CD4-positive, CD25-positive, alpha-beta regulatory T cell (primary cell): ENCODE data around the gene NQO1. TPM values are rescaled to one million over a fixed set of nuclear protein-coding genes. Genes with fewer than 3 reads are reported as not detected.
"Not testable (repeated sequence)": the region's sequence is repeated elsewhere in the genome, so short reads cannot be mapped to it uniquely, and the experiment has no call there.

Experiments used
- ATAC-seq, 2 donors: fragments of 150-1000 bp; cut with Tn5 transposase; one replicate each; pipeline ENCODE4 v1.10.0; 2021; ENCODE audit warnings: low read depth in 2 of 2, moderate number of reproducible peaks in 2 of 2, moderate library complexity in 1 of 2
- DNase-seq, 3 donors: peaks; one replicate each; pipeline versions ENCODE4 v3.0.0 to v3.0.0-alpha.2; 2012 to 2022; ENCODE audit warnings: mixed read lengths in 1 of 3
- H3K27ac ChIP-seq: one replicate; pipeline ENCODE4 v1.7.0; 2013; ENCODE audit warnings: mild to moderate bottlenecking, low read length; ENCODE audit not compliant: insufficient read depth, poor library complexity, severe bottlenecking
- H3K27me3 ChIP-seq: one replicate; pipeline ENCODE4 v1.7.0; 2013; ENCODE audit warnings: low read length; ENCODE audit not compliant: control insufficient read depth, insufficient read depth
- H3K36me3 ChIP-seq: one replicate; pipeline ENCODE4 v1.7.0; 2013; ENCODE audit warnings: mild to moderate bottlenecking, low read length, moderate library complexity; ENCODE audit not compliant: control insufficient read depth, insufficient read depth
- H3K4me1 ChIP-seq: 2 replicates; pipeline ENCODE4 v1.7.0; 2013; ENCODE audit warnings: mild to moderate bottlenecking, low read length; ENCODE audit not compliant: insufficient read depth, control insufficient read depth, poor library complexity, severe bottlenecking
- H3K4me3 ChIP-seq: one replicate; pipeline ENCODE4 v1.7.0; 2013; ENCODE audit warnings: low read depth, mild to moderate bottlenecking, low read length, moderate library complexity
- H3K9me3 ChIP-seq, 2 experiments: 1 replicate in 1 of 2; 2 replicates in 1 of 2; pipeline ENCODE4 v1.7.0; 2013; ENCODE audit warnings: low read length in 2 of 2, mild to moderate bottlenecking in 1 of 2, moderate library complexity in 1 of 2; ENCODE audit not compliant: control insufficient read depth in 2 of 2
- H3K27ac Mint-ChIP-seq, 3 donors: one replicate each; pipeline ENCODE4 v1.8.0; 2020 to 2022; ENCODE audit warnings: mild to moderate bottlenecking in 3 of 3, mixed read lengths in 3 of 3, moderate library complexity in 2 of 3
- H3K27me3 Mint-ChIP-seq: one replicate; pipeline ENCODE4 v1.8.0; 2022; ENCODE audit warnings: mild to moderate bottlenecking, mixed read lengths
- H3K36me3 Mint-ChIP-seq: one replicate; pipeline ENCODE4 v1.8.0; 2020; ENCODE audit warnings: mixed read lengths
- H3K4me1 Mint-ChIP-seq, 4 donors: one replicate each; pipeline ENCODE4 v1.8.0; 2020 to 2022; ENCODE audit warnings: mixed read lengths in 4 of 4, mild to moderate bottlenecking in 1 of 4
- H3K4me3 Mint-ChIP-seq, 4 donors: one replicate each; pipeline ENCODE4 v1.8.0; 2020 to 2022; ENCODE audit warnings: mild to moderate bottlenecking in 4 of 4, mixed read lengths in 4 of 4, moderate library complexity in 3 of 4
- H3K9me3 Mint-ChIP-seq, 7 donors: one replicate each; pipeline ENCODE4 v1.8.0; 2020 to 2022; ENCODE audit warnings: mixed read lengths in 7 of 7, mild to moderate bottlenecking in 3 of 7, moderate library complexity in 2 of 7
- polyA plus RNA-seq, 4 donors: library from polyadenylated mRNA; unstranded; fragments of 300-500 nt; fragmentation: Illumina TruSeq; gene quantifications; one replicate each; pipeline ENCODE4 v1.2.3, GENCODE V29; 2021
- total RNA-seq: library from RNA; stranded (reverse); gene quantifications from one replicate; pipeline ENCODE4 v1.2.3, GENCODE V29; 2022

The NQO1 gene
- total and polyA plus RNA-seq, 5 donors from 2014 or later: 3.9 to 15.1 (median 5.1) TPM

GRCh38 chr16:69763599-69763942, 37.2 kb upstream of the NQO1 start:
- peak overlapping the region; percentile 92 for H3K27ac ChIP-seq
- peak overlapping the region; percentile 66 to 97 (median 96) for H3K27ac Mint-ChIP-seq
- peak overlapping the region; percentile 86 to 94 (median 91) for H3K4me3 Mint-ChIP-seq
- H3K4me1 ChIP-seq: peaks cover 23% of the 10 kb centered on the region
- H3K36me3 ChIP-seq: no peaks in the 10 kb centered on the region
- peaks cover 12% of the 10 kb centered on the region for H3K36me3 Mint-ChIP-seq
- H3K27me3 ChIP-seq: no peaks in the 10 kb centered on the region
- ATAC-seq (no peak), DNase-seq (no peak)
- H3K4me1 Mint-ChIP-seq: peaks cover 14 to 55% (median 36%) of the 10 kb centered on the region in 4 donors
- peak overlapping the region; percentile 94 for H3K4me3 ChIP-seq
- H3K9me3 Mint-ChIP-seq: no peaks in the 10 kb centered on the region
- H3K27me3 Mint-ChIP-seq: peaks cover 4% of the 10 kb centered on the region
- H3K9me3 ChIP-seq: no peaks in the 10 kb centered on the region

DNA sequence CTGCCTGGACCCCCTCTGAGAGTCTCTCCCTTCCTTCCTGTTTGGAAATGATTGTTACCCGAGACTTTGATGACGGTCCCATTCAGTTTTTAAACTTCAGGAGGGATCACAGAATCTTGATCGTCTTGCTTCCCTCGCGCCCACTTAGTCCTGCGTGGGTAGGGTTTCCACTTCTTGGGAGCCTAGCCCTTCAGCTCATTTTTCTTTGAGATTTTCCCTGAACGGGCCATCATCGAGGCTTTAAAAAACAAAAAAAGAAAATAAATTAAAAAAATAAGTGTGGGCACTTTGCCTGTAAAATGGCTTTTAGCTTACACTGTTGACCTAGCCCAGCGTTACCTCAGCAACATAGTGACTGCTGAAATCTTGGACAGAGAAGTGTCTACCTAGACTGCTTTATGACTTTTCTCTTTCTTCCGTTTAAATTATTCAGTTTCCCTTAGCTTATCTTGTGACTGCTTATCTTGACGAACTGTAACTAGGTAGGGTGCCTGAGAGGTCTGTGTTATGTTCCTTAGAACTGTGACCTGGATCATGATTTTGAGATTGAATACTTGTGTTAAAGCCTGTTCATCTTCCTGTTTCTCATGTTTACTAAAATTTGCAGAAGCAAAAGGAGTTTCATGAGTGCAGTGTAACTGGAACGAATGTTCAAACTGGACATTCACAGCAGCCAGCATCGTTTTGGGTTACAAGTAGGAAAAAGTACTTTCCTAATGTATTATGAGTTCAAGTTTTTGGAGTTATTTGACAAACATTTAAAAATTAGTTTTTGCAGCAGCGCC, 36.6 kb upstream of the NQO1 start:
- H3K27ac Mint-ChIP-seq: peak overlapping the region; percentile 96 to 97 (median 96)
- H3K4me1 Mint-ChIP-seq: peaks cover 14 to 53% (median 35%) of the 10 kb centered on the region in 4 donors

DNA sequence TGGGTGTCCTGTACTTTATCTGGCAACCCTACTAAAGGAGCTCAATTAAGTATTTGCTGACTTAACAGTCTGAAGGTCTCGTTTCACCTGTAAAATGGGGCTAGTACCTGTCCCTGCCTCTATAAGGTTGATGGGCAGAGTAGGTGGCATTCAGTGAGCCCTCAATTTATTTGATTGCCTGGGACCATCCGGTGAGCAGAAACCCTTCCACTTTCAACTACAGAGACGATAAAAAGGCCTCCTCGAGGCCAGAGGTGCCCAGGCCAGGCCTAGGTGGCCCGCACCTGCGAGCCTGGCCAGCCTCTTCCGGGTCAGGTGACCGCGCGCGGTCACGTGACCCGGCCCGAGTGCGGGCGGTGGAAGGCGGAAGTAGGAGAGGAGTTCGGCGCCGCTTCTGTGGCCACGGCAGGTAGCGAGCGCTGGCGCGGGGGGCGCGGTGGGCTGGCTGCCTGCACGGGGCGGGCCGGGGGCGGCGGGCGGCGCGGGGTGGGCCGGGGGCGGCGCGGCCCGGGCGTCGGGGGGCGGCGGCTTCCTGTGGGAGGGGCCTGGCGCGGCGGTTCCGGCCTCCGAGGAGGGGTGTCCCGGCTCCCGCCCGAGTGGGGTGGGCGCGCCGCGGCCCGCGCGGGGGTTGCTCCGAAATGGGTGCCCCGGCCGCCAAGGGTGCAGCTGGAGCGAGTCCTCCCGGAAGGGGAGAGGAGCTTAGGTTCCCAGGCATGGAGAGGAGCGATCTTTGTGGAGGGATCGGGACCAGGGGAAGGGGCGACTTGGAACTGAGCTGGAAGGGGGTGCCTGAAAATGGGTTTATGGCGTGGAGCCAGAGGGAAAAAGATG, 35.8 kb upstream of the NQO1 start, which contains the start of gene WWP2:
Gene WWP2 (plus strand): TSS at position 350 of the 831 bp plus-strand sequence. CDS start 24,679 bp downstream, outside the sequence.
- H3K4me3 ChIP-seq: peak within 1 kb of the TSS; percentile 94
- no peaks in the 10 kb centered on the region for H3K36me3 ChIP-seq
- peaks cover 23% of the 10 kb centered on the region for H3K4me1 ChIP-seq
- no peaks in the 10 kb centered on the region for H3K27me3 ChIP-seq
- Mint-ChIP-seq H3K9me3 (no peaks in the 10 kb centered on the region), H3K27me3 (peaks cover 4% of the 10 kb centered on the region), H3K4me3 (peak within 1 kb of the TSS; percentile 90 to 98 (median 94)), H3K36me3 (peaks cover 10% of the 10 kb centered on the region), H3K27ac (peak within 1 kb of the TSS; percentile 97 to 99 (median 99)), H3K4me1 (peaks cover 12 to 45% (median 29%) of the 10 kb centered on the region in 4 donors)
- ATAC-seq (peak; percentile 78 to 82), DNase-seq (peak; percentile 80 to 89 (median 81))
- peak within 1 kb of the TSS; percentile 92 for H3K27ac ChIP-seq
- no peaks in the 10 kb centered on the region for H3K9me3 ChIP-seq

More for the DNA sequence above, 36.6 kb upstream of the NQO1 start:
- peak; percentile 19 to 30 for ATAC-seq
- H3K4me1 ChIP-seq: peaks cover 23% of the 10 kb centered on the region
- Mint-ChIP-seq H3K27me3 (peaks cover 4% of the 10 kb centered on the region), H3K36me3 (peaks cover 12% of the 10 kb centered on the region), H3K4me3 (peak overlapping the region; percentile 86 to 94 (median 91)), H3K9me3 (no peaks in the 10 kb centered on the region)
- H3K27ac ChIP-seq: peak overlapping the region; percentile 92
- no peaks in the 10 kb centered on the region for H3K36me3 ChIP-seq
- DNase-seq: peak in 2 of 3 donors; percentile 35 to 55
- H3K4me3 ChIP-seq: peak overlapping the region; percentile 94
- H3K27me3 ChIP-seq: no peaks in the 10 kb centered on the region
- H3K9me3 ChIP-seq: no peaks in the 10 kb centered on the region

GRCh38 chr16:69757375-69757774, 31.0 kb upstream of the NQO1 start:
- H3K36me3 ChIP-seq, H3K27me3 ChIP-seq, H3K27ac Mint-ChIP-seq, H3K9me3 ChIP-seq, H3K36me3 Mint-ChIP-seq, ATAC-seq, H3K27me3 Mint-ChIP-seq, DNase-seq, H3K4me3 ChIP-seq, H3K27ac ChIP-seq, H3K9me3 Mint-ChIP-seq: not testable (repeated sequence)
- H3K4me1 ChIP-seq: peaks cover 36% of the 10 kb centered on the region
- peak overlapping the region in 1 of 4 donors; percentile 92 for H3K4me3 Mint-ChIP-seq
- peaks cover 5 to 34% (median 19%) of the 10 kb centered on the region in 4 donors for H3K4me1 Mint-ChIP-seq

DNA sequence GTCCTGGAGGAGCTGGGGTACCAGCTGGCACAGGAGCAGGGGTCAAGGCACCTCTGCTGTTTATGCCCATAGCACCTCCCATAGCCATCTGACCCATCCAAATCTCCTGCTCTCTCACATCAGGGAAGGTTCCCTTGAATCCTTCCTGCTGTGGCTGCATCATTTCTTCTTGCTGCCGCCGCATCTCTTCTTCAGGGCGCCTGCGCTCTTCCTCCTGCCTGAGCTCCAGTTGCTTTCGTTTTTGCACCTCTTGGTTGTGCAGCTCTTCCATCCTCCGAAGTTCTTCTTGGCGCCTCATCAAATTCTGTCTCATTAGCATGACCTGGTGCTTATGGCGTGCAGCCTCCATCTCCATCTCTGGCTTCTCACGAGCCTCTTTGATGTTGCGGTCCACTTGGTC, 30.3 kb upstream of the NQO1 start:
- H3K27me3 ChIP-seq: no peaks in the 10 kb centered on the region

DNA sequence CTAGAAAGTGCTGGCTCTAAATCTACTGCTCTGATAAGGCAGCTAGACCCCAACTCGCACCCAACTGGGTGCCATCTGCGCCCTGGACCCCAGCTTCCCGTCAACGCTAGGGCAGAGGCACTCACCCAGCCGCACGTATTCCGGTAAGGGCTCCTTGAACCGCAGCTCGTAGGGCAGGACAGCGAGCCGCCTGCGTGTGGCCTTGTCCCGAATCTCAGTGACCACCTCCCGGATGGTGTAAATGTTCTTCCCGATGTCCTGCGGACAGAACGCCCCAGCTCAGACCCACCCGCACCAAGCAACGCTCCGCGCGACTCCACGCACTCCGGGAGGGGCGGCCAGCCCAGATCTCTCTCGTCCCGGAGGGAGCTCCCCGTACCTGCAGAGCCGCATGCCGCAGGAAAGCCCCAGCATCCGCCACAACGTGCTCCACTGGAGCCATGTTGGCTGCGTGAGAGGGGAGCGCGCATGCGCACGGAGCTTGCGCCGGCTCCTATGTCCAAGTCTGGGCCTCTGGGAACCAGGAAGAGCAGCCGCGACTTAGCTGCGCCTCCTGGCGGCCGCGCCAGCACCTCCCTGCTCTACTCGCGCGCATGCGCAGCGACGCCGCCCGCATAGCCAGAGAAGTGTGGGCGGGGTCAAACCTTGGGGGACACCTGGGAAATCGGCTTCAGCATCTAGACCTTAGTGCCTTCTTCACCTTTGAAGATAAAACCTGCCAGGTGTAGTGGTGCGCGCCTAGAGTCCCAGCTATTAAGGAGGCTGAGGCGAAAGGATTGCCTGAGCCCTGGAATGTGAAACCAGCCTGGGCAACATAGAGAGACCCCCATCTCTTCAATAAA, 28.3 kb upstream of the NQO1 start, which contains the start of gene NOB1:
Gene NOB1 (minus strand): TSS at position 458 of the 842 bp plus-strand sequence. CDS start 16 bp downstream, at position 442.
- Histone ChIP-seq H3K27ac (peak within 1 kb of the TSS; percentile 83), H3K27me3 (no peaks in the 10 kb centered on the region), H3K9me3 (no peaks in the 10 kb centered on the region), H3K4me3 (peak within 1 kb of the TSS; percentile 92), H3K4me1 (peaks cover 26% of the 10 kb centered on the region), H3K36me3 (peaks cover 22% of the 10 kb centered on the region)
- DNase-seq (peak; percentile 96 to 98 (median 97)), ATAC-seq (peak; percentile 96 to 97)
- Mint-ChIP-seq H3K36me3 (peaks cover 10% of the 10 kb centered on the region), H3K27ac (peak within 1 kb of the TSS; percentile 98 to 99 (median 99)), H3K4me1 (peaks cover 5 to 36% (median 19%) of the 10 kb centered on the region in 4 donors), H3K9me3 (no peaks in the 10 kb centered on the region), H3K4me3 (peak within 1 kb of the TSS; percentile 92 to 100 (median 100)), H3K27me3 (peaks cover under 1% of the 10 kb centered on the region)

More for the DNA sequence above, 30.3 kb upstream of the NQO1 start:
- no peaks in the 10 kb centered on the region for H3K9me3 Mint-ChIP-seq
- H3K27me3 Mint-ChIP-seq: peaks cover 4% of the 10 kb centered on the region
- ATAC-seq: no peak
- peaks cover 33% of the 10 kb centered on the region for H3K4me1 ChIP-seq
- H3K4me3 ChIP-seq: no peak overlapping the region
- DNase-seq: no peak
- H3K4me3 Mint-ChIP-seq: peak overlapping the region in 2 of 4 donors; percentile 72 to 92
- H3K9me3 ChIP-seq: no peaks in the 10 kb centered on the region
- H3K36me3 Mint-ChIP-seq: peaks cover 8% of the 10 kb centered on the region
- peaks cover 5 to 37% (median 21%) of the 10 kb centered on the region in 4 donors for H3K4me1 Mint-ChIP-seq
- no peak overlapping the region for H3K27ac Mint-ChIP-seq
- peaks cover 4% of the 10 kb centered on the region for H3K36me3 ChIP-seq
- no peak overlapping the region for H3K27ac ChIP-seq

DNA sequence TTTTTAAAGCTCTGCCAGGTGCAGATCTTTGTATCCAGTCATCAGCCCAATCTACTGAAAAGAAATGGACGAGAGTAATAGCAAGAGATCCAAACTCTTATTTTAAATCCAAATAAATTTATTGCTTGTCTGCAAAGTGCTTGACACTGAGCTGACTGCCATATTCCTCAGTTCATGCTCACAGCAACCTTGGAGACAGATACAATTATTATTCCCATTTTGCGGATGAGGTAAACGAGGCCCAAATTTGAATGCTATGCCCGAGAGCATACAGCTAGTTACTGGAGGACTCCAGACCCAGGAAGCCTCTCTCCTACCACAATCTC, 27.7 kb upstream of the NQO1 start:
- H3K4me3 ChIP-seq: peak overlapping the region; percentile 92
- H3K9me3 ChIP-seq: no peaks in the 10 kb centered on the region
- no peaks in the 10 kb centered on the region for H3K27me3 Mint-ChIP-seq
- ATAC-seq (no peak), DNase-seq (peak in 1 of 3 donors; percentile 10)
- H3K27ac Mint-ChIP-seq: peak overlapping the region; percentile 98 to 99 (median 99)
- H3K27me3 ChIP-seq: no peaks in the 10 kb centered on the region
- H3K36me3 ChIP-seq: peaks cover 26% of the 10 kb centered on the region
- peaks cover 5 to 36% (median 22%) of the 10 kb centered on the region in 4 donors for H3K4me1 Mint-ChIP-seq
- peaks cover 14% of the 10 kb centered on the region for H3K36me3 Mint-ChIP-seq
- H3K4me3 Mint-ChIP-seq: peak overlapping the region; percentile 92 to 100 (median 100)
- H3K27ac ChIP-seq: peak overlapping the region; percentile 83
- H3K4me1 ChIP-seq: peaks cover 26% of the 10 kb centered on the region
- H3K9me3 Mint-ChIP-seq: no peaks in the 10 kb centered on the region
